ENCODE data around the gene HNRNPL. TPM values are rescaled to one million over a fixed set of nuclear protein-coding genes. Genes with fewer than 3 reads are reported as not detected.

The HNRNPL gene
- total and polyA plus RNA-seq, 9 of the 15 experiments (the other 6 are each of a cell fraction or from before 2014, with no cell fraction given): 39.5 to 610 (median 299) TPM

DNA sequence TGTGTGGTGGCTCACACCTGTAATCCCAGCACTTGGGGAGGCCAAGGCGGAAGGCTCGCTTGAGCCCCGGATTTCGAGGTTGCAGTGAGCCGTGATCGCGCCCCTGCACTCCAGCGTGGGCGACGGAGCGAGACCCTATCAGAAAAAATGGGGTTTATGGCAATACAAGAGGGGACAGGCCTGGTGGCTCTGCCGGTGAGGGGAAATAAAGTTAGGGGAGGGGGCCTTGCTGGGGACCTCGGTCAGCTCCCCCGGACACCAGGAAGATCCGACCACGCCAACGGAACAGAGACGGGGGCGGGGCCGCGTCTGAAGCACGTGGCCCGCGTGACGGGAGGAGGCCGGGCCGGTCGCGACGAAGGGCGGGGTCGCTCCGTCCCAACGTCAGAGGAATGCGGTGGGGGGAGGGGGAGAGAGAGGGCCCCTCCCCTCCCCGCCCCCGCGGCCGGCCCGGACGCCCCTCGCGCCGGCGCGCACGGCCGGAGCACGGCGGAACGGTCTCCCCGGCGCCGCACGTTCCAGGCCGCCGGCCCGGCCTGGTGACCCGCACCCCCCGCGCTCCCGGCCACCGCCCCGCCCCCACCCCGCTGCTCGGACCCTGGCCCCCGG is 1.9 kb upstream of the HNRNPL start (continued):
- TF ChIP-seq HNRNPK (IDR thresholded peaks at IDR 0.05; ENCODE audit: low read depth, low read length, poor library complexity, severe bottlenecking) (no peak), RBM14 (IDR thresholded peaks at IDR 0.05; ENCODE audit: borderline replicate concordance, insufficient read depth, low read depth, low read length) (no peak), HMG20A (CRISPR knock-in tag; conservative IDR thresholded peaks at IDR 0.05) (no peak), KDM1A (IDR thresholded peaks at IDR 0.05) (peak in 1 of 2 experiments; percentile 50; a peak in 1 of 4 replicates), CEBPB (tag; IDR thresholded peaks at IDR 0.05) (no peak), TAF1 (IDR thresholded peaks at IDR 0.05; ENCODE audit: control insufficient read depth, extremely low read depth, insufficient read depth, low read length, severe bottlenecking) (peak; percentile 61), DNMT1 (IDR thresholded peaks at IDR 0.05) (no peak), ZNF507 (tag; conservative IDR thresholded peaks at IDR 0.05) (no peak), CBX2 (IDR thresholded peaks at IDR 0.05; ENCODE audit: insufficient read depth, low read length, poor library complexity, severe bottlenecking) (no peak), NFIC (IDR thresholded peaks at IDR 0.05) (0 out of 2 replicates have a peak, but pooled peaks have one; percentile 9), CEBPG (CRISPR knock-in tag; IDR thresholded peaks at IDR 0.05) (no peak), CEBPG (tag; conservative IDR thresholded peaks at IDR 0.05 in 1 of 2, IDR thresholded peaks at IDR 0.05 in 1 of 2) (no peak), ZNF316 (IDR thresholded peaks at IDR 0.05) (no peak), PHB2 (IDR thresholded peaks at IDR 0.05; ENCODE audit: low read depth) (no peak), TCFL5 (CRISPR knock-in tag; conservative IDR thresholded peaks at IDR 0.05) (no peak), SP2 (IDR thresholded peaks at IDR 0.05; ENCODE audit: extremely low read depth, low read depth, low read length, poor library complexity, severe bottlenecking) (no peak), KAT7 (CRISPR knock-in tag; IDR thresholded peaks at IDR 0.05; ENCODE audit: borderline replicate concordance) (no peak), CBX1 (IDR thresholded peaks at IDR 0.05; ENCODE audit: low read depth) (no peak), ADNP (tag; IDR thresholded peaks at IDR 0.05) (no peak), HOXB6 (CRISPR knock-in tag; IDR thresholded peaks at IDR 0.05; ENCODE audit: borderline replicate concordance) (no peak), ZNF408 (CRISPR knock-in tag; IDR thresholded peaks at IDR 0.05; ENCODE audit: low read depth) (no peak), SLC30A9 (CRISPR knock-in tag; IDR thresholded peaks at IDR 0.05) (no peak), CHCHD3 (CRISPR knock-in tag; IDR thresholded peaks at IDR 0.05) (no peak), ETV5 (CRISPR knock-in tag; IDR thresholded peaks at IDR 0.05; ENCODE audit: low read depth) (no peak)
- TF ChIP-seq, protein P1, sequence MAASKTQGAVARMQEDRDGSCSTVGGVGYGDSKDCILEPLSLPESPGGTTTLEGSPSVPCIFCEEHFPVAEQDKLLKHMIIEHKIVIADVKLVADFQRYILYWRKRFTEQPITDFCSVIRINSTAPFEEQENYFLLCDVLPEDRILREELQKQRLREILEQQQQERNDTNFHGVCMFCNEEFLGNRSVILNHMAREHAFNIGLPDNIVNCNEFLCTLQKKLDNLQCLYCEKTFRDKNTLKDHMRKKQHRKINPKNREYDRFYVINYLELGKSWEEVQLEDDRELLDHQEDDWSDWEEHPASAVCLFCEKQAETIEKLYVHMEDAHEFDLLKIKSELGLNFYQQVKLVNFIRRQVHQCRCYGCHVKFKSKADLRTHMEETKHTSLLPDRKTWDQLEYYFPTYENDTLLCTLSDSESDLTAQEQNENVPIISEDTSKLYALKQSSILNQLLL (CRISPR knock-in tag; IDR thresholded peaks at IDR 0.05; ENCODE audit: borderline replicate concordance): no peak
- TF ChIP-seq, protein P2, sequence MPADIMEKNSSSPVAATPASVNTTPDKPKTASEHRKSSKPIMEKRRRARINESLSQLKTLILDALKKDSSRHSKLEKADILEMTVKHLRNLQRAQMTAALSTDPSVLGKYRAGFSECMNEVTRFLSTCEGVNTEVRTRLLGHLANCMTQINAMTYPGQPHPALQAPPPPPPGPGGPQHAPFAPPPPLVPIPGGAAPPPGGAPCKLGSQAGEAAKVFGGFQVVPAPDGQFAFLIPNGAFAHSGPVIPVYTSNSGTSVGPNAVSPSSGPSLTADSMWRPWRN (IDR thresholded peaks at IDR 0.05; ENCODE audit: low read depth): no peak
- TF ChIP-seq, protein P3, sequence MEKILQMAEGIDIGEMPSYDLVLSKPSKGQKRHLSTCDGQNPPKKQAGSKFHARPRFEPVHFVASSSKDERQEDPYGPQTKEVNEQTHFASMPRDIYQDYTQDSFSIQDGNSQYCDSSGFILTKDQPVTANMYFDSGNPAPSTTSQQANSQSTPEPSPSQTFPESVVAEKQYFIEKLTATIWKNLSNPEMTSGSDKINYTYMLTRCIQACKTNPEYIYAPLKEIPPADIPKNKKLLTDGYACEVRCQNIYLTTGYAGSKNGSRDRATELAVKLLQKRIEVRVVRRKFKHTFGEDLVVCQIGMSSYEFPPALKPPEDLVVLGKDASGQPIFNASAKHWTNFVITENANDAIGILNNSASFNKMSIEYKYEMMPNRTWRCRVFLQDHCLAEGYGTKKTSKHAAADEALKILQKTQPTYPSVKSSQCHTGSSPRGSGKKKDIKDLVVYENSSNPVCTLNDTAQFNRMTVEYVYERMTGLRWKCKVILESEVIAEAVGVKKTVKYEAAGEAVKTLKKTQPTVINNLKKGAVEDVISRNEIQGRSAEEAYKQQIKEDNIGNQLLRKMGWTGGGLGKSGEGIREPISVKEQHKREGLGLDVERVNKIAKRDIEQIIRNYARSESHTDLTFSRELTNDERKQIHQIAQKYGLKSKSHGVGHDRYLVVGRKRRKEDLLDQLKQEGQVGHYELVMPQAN (IDR thresholded peaks at IDR 0.05; ENCODE audit: borderline replicate concordance): peak; percentile 92
